COLO829 (cell line): Measurements from ENCODE around the gene MIEN1.
"Not testable (repeated sequence)": the region's sequence is repeated elsewhere in the genome, so short reads cannot be mapped to it uniquely, and the experiment has no call there.

Source experiments
- DNase-seq: peaks from one replicate; pipeline ENCODE4 v3.0.0; 2012; ENCODE audit warnings: low spot score

The MIEN1 gene

DNA sequence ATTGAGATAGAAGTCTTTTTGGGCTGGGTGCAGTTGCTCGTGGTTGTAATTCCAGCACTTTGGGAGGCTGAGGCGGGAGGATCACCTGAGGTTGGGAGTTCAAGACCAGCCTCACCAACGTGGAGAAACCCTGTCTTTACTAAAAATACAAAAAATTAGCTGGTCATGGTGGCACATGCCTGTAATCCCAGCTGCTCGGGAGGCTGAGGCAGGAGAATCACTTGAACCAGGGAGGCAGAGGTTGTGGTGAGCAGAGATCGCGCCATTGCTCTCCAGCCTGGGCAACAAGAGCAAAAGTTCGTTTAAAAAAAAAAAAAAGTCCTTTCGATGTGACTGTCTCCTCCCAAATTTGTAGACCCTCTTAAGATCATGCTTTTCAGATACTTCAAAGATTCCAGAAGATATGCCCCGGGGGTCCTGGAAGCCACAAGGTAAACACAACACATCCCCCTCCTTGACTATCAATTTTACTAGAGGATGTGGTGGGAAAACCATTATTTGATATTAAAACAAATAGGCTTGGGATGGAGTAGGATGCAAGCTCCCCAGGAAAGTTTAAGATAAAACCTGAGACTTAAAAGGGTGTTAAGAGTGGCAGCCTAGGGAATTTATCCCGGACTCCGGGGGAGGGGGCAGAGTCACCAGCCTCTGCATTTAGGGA, 31.0 kb downstream of the MIEN1 start:
- not testable (repeated sequence) for DNase-seq

DNA sequence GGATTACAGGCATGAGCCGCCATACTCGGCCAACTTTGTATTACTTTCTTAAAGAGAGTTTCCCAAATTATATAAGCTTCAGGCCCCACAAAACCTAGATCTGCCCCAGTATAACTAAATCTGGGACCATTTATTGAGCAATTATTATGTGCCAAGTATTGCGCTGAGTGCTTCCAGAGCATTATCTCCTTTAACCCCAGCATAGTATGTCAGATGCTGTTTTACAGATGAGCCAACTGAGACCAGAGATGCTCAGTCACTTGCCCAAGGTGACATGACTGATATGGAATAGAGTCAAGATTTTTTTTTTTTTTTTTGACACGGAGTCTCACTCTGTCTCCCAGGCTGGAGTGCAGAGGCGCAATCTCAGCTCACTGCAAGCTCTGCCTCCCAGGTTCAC, 32.4 kb downstream of the MIEN1 start:
- no peak for DNase-seq

DNA sequence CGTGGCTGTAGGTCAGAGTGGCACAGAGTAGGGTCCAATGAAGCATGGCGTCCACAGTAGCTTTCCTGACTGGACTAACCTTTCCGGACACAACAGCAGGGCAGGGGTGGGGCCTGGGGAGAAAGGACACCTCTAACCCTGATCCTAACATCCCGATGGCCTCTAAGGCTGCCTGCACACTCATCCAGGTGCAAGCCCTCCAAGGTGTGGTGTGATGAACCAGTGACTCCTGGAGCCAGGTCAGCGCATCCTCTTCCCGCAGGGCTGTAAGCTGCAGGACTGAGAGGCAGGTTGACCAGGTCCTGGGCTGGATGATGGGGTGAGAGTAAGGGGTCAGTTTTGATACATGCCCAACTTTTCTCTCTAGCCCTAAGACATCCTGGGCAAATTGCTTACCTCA, 33.6 kb downstream of the MIEN1 start:
- DNase-seq, result no peak

DNA sequence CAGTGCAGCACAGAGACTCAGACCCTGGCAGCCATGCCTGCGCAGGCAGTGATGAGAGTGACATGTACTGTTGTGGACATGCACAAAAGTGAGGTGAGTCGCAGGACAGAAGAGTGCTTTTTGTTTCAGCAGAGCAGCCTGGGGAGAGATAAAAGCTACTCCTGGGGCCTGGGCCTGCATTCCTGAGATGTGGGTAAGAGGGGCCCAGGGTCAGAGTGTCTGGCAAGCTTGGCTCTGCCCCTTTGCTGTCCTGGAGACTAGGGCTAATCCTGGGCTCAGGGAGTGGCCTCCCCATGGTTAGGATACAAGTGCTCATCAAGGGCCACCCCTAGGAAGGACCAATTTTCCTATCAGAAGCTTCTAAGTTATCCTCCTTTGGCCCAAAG, 35.2 kb downstream of the MIEN1 start:
- DNase-seq, result no peak

DNA sequence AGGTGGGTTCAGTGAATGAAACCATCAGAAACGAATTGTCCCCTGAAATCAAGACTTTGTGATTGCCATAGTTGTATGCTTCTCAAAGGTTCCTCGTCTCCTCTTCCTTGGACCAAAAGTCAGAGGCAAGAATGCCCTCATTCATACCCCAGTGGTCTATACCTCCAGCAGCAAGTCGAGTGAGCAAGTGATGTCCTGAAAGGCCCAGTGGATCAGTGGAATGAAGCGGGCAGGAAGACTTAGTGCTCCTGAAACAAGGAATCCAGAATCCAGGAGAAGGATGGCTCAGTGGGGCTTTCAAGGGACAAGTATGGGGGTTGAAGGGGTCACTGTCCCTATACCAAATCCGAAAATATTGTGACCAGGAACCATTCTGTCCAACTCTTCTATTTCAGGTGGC, 35.7 kb downstream of the MIEN1 start:
- DNase-seq, result no peak

DNA sequence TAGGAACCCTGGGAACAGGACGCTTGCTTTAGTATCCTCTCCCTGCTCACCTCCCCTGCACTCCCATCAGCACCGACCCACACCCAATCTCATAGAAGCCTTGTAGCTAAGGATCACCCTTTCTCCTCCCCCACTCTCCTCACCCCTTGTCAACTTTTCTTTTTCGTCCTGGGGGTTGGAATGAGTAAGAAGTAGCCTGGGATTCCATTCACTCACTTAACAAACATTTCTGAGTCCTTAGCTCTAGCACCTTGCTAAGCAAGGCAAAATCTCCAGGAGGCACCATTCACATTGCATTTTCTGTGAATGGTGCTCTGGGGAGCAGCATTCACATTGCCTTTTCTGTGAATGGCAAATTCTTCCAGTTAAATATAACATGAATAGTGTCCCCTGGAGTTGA, 41.4 kb downstream of the MIEN1 start:
- no peak for DNase-seq

DNA sequence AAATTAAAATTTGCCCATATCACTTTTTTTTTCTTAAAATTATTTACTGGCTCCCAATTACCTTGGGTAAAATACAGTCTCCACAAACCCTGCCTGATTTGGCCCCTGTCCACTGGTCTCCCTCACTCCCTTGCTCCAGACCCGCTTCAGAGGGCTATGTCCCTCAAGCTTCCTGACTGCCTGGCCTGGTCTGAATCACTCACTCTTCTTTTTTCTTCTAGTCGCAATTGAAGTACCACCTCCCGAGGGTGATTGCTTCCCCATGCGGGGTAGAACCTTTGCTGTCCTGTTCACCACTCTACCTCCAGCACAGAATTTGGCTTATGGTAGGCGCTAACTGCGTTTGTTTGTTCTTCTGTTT, 41.9 kb downstream of the MIEN1 start:
- DNase-seq, result no peak

DNA sequence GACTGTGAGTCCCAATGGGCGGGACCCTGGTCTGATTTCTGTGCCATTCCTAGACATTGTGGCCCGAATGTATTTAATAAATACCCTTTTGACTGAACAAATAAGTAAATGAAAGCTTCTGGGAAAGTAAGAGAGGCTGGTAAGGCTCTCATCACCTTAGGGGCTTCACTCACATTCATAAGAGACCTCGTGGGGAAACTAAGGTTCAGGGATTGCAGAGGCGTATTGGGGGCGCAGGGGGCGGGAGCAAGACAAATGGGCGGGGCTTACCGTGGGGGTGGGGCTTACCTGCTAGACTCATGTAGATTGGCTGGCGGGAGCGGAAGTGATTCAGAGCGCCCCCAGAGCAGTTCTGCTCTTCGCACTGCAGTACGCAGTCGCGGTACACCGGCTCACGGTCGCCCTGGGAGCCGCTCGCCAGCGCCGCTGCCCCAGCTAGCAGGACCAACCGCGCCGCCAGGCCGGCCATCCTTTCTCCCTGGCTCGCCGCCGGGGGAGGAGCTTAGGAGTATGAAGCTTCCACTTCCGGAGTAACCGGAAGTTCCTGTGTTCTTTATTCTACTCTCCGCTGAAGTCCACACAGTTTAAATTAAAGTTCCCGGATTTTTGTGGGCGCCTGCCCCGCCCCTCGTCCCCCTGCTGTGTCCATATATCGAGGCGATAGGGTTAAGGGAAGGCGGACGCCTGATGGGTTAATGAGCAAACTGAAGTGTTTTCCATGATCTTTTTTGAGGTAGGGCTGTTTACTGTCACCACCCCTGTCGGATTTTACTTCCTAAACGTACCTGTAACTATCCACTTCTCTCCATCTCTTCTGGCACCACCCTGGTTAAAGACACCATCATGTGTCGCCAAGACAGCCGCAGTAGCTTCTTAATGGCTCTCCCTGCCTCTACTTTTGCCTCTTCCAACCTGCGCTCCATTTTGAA, 42.5 kb downstream of the MIEN1 start, which contains the start of gene PGAP3:
Gene PGAP3 (minus strand): TSS at position 512 of the 929 bp plus-strand sequence. CDS start 43 bp downstream, at position 469.
- DNase-seq, result peak; percentile 99

DNA sequence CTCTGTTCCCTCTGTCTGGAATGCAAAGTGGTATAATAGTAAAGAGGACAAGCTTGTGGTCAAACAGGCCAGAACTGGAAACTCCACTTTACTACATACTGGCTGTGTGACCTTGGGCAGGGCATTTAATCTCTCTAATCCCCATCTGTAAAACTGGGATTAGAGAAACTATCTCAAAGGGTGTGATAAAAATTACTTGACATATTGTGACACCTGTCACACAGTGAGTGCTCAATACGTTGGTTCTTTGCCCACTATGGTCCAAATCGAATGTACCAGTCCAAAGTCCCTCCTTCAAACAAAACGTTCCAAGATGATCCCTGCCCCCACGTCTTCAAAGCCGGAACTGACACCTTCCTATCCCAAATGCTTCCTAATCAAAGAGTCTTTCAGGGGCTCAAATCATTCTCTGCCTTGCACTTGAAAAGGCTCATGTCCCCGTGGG, 43.2 kb downstream of the MIEN1 start:
- DNase-seq, result peak; percentile 31

DNA sequence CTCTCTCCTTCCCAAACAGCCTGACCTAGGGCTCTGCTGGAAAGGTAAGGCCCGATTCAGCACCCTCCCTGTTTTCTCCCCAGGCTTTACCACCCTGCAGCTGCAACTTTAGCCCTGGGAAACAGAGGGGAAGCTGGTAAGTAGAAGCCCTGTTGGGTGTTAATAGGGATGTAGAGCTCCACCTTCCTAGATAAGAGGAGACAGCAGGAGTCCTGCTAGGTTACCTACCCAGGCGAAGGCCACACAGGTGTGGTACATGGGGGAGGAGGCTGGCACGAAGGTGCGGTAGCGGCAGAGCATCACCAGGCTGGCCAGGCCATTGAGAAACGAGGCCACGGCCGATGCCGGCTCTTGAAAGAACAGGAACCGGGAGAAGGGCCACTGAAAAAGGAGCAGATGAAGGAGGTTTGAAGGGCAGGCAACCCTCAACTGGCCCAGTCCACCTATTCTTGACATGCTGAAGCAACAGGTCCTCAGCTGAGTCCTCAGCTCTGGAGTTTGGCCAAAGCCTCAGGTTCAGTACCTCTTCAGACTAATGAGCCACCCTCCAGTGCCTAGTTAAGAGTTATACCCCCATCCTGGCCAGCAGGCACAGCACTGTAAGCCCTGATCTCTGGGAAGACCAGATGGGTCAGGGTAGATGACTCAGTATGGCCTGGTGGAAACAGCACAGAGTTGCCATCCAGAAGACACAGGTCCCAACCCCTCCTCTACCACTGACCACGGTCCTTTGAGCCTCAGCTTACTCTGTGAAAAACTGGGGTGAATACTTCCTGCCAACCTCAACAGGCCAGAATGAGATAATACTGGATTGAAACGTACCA, 45.8 kb downstream of the MIEN1 start:
- no peak for DNase-seq

DNA sequence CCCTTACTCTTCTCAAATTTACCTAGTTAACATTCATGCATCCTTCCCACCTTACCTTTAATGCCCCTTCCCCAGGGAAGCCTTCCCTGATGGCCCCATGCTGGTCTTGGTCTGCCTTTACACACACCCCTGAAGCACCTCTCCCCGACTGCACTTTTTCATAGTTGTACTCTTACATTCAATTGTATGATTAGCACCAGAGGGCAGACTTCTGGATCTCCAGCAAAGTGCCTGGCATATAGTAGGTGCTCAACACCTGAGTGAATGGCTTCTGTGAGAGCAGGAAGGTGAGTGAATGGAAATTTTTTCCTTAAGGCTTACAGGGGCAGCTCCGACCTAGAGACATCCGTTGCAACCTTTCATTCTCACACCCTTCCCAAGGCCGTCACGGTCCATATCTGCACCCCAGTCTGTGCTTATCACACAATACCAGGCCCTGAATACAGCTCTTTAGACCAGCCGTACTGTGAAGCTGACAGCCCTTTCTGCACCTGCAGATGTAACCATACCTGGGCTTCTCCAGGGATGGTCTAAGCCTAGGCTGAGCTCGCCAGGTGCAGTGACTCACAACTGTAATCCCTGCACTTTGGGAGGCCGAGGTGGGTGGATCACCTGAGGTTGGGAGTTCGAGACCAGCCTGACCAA, 46.9 kb downstream of the MIEN1 start:
- DNase-seq, result no peak

DNA sequence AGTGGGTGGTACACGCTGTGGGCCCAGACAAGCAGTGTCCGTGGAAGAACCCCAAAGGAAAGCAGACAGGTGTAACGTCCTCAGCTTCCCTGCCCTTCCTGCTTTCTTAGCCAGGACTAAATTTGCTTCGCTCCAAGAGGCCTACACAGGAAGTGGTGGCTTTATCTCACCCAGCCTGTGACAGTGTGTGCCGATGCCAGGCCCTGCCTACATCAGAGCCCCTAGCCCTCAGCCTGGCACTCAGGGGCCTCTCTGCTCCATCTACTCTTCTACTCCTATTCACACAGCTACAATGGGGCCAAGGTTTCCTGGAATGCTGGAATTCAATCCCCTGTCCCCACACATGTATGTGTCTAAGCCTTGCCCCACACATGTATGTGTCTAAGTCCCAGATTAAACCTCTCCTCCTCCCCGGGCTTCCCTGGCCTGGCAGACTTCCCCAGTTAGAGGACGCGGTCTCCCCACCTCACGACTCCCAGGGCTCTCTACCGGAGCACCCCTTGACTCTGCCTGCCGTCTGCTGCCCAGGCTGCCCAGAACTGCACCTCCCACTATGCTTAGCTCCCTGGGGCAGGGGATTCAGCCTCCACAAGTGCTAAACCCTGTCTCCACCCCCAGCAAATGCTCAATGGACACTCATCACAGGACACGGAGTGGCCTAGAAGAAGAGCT, 50.7 kb downstream of the MIEN1 start:
- no peak for DNase-seq
